GM18951 (cell line): ENCODE measurements around the gene OPRL1.
"Not testable (repeated sequence)": the region's sequence is repeated elsewhere in the genome, so short reads cannot be mapped to it uniquely, and the experiment has no call there.

ENCODE experiments used
- POLR2A ChIP-seq: IDR thresholded peaks from 4 replicates; pipeline ENCODE4 v1.6.1; 2011; ENCODE audit warnings: mild to moderate bottlenecking; ENCODE audit not compliant: insufficient read length, insufficient read depth; ENCODE audit errors: extremely low read depth
- in situ Hi-C: fragments of 300-500 bp; cut with MboI; formaldehyde crosslinking; loops from one replicate; pipeline ENCODE4 v1.12.0; 2022; ENCODE audit warnings: low sequenced_read_pairs, mixed read lengths, inconsistent platforms; ENCODE audit not compliant: unreplicated experiment

The OPRL1 gene

GRCh38 chr20:64116541-64117431 lies 36.9 kb downstream of the OPRL1 start:
- TF ChIP-seq POLR2A = no peak
- in situ Hi-C loops = no loop called here

GRCh38 chr20:64117432-64117777 lies 37.5 kb downstream of the OPRL1 start:
- in situ Hi-C loops = not testable (repeated sequence)

DNA sequence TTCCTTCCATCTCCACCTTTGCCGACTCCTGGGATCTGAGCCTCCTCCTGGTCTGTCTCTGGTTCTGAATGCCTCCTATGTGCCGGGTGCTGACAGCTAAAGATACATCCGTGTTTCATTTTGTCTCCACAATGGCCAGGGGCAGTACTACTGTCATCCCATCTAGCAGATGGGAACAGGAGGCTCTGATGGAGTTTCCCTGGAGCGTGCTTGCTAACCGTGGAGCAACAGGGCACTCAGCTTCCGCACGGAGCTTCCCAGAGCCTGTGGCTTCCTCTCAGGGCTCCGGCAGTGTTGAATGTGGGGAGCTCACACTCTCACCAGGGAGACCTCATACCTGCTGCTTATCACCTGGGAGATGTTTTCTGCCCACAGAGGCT lies 39.4 kb downstream of the OPRL1 start:
- in situ Hi-C loops = no loop called here
- TF ChIP-seq POLR2A = no peak

DNA sequence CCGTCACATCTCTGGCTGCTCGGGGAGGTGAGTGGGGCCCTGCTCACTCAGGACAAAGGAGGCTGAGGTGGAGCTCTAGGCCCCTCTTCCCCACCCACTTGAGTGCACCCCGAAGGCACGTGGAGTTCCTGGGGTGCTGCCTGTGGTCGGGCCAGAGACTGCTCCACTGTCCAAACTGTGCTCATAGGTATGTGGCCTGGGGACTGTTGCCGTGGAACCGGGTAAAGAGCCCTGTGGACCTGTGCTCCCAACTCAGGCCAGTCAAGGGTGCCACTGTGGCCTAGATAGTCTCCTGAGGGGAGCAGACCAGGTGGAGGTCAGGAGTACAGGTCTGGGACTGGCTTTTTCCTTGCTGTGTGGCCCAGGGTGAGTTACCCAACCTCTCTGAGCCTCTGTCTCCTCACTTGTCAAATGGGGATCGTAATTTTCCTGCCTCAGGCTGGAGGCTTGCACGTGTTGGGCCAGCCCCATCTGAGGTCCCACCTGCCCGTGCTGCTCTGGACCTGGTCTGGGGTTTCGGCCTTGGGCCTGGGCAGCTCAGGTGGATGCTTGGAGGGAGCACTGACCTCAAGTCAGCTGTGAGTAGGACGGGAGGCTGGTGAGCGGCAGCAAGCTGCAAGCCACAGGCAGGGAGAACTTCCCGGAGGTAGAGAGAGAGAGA lies 39.9 kb downstream of the OPRL1 start:
- TF ChIP-seq POLR2A = no peak
- in situ Hi-C loops = no loop called here

DNA sequence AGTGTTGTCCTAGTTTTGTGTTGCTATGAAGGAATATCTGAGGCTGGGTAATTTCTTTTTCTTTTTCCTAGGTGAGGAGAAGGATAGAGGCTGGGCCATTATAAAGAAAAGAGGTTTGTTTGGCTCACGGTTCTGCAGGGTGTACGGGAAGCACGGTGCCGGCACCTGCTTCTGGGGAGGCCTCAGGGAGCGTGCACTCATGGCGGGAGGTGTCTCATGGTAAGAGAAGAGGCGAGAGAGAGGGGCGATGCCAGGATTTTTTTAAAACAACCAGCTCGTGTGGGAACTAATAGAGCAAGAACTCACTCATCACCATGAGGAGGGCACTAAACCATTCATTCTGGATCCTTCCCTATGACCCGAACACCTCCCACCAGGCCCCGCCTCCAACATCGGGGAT lies 41.7 kb downstream of the OPRL1 start:
- in situ Hi-C loops = no loop called here
- TF ChIP-seq POLR2A = no peak

- in situ Hi-C loops = not testable (repeated sequence)
These were observed 43.0 kb downstream of the OPRL1 start for GRCh38 chr20:64122927-64123326.

- in situ Hi-C loops = not testable (repeated sequence)
These were observed 43.6 kb downstream of the OPRL1 start for GRCh38 chr20:64123517-64123916.

DNA sequence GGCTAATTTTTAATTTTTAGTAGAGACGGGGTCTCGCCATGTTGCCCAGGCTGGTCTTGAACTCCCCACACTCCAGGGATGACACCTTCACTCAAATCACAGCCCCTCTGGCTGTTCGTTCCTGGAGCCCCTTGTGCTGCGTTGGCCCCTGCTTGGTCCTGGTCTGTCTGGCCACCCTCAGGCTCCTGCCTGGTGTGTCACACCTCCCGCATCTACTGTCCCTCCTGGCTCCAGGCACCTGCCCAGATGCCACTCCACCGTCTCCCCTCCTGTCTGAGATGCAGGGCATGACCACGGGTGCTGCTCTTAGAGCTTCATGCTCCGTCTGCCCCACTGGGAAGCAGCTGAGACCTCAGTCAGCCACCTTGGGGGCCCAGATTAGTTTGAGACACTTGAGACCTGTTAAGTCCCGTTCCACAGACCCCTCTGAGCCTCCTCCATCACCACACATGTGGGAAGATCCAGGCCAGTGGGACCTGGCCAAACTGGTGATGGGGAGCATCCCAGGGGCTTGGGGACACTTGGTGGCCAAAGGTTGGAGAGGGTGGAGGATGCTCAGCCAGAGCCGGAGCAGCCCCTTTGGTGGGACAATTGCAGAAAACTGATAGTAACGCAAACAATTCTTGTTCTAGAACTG lies 49.4 kb downstream of the OPRL1 start:
- no peak for TF ChIP-seq POLR2A
- in situ Hi-C loops = no loop called here

- in situ Hi-C loops = no loop called here
These were observed 50.4 kb downstream of the OPRL1 start for GRCh38 chr20:64130271-64130670.

GRCh38 chr20:64130876-64131275 lies 51.0 kb downstream of the OPRL1 start:
- TF ChIP-seq POLR2A = no peak
- in situ Hi-C loops = no loop called here

More at GRCh38 chr20:64130271-64130670, 50.4 kb downstream of the OPRL1 start:
- TF ChIP-seq POLR2A = no peak

DNA sequence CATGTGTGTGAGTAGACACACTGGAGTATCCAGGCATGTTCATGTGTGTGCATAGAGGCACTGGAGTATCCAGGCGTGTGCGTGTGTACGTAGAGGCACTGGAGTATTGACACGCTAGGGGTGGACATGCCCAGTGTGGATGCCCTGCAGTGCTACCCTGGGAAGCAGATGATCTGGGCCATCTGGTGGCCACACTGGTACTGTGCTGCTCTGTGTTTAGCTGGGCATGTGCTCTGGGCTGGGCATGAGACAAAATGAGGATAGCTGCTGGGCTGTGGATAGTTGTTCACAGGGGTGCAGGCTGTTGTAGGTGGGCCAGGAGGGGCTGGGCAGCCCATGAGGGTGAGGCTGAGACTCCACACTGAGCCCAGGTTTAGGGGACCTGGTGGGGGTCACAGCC lies 51.5 kb downstream of the OPRL1 start:
- in situ Hi-C loops = no loop called here

DNA sequence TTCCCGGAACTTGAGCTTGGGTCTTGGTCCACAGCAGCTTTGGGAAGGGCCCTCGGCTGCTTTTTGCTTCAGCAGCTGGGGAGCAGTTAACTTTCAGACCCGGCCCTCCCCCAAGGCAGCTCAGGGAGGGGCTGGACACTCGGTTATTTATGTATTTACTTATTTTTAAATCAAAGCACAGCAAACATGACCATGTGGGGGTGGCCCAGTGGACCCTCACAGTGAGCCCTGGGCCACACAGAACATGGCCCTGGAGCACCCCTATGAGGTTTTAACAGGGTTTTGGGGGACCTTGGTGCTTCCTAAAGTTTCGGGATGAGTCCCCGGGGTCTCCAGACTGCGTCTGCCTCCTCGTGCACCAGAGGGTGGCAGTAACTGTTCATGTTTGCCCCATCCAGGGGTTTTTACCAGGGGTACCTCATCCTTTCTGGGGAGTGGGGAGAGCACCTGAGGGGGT lies 54.1 kb downstream of the OPRL1 start:
- TF ChIP-seq POLR2A = no peak
- in situ Hi-C loops = no loop called here

More for the DNA sequence above, 51.5 kb downstream of the OPRL1 start:
- TF ChIP-seq POLR2A = no peak

- in situ Hi-C loops = not testable (repeated sequence)
These were observed 54.9 kb downstream of the OPRL1 start for GRCh38 chr20:64134744-64135143.
